ENCODE results near the gene CLCF1. TPM values are rescaled to one million over a fixed set of nuclear protein-coding genes. Genes with fewer than 3 reads are reported as not detected.
"Not testable (repeated sequence)": the region's sequence is repeated elsewhere in the genome, so short reads cannot be mapped to it uniquely, and the experiment has no call there.

Gene CLCF1
- total and polyA plus RNA-seq, 7 experiments from 2014 or later = 0.32 to 7.8 (median 0.70) TPM; not detected in 2

DNA sequence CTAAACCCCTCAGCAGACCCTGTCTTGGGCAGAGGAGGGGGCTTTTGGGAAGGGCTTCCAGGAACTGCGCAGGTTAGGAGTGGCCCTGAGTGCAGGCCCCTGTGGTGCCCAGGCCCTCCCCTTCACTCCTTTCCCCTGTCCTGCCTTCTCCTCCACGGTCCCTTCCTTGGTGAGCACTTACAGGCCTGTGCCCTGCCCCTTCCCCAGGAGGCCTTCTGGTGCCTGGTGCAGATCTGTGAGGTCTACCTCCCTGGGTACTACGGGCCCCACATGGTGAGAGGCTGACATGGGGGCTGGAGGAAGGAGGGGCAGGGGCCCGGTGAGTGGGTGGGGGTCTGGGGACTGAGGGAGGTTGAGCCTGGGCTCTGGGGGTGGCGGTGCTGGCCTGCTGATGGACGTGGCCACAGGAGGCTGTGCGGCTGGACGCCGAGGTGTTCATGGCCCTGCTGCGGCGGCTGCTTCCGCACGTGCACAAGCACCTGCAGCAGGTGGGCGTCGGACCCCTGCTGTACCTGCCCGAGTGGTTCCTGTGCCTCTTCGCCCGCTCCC is 33.1 kb upstream of the CLCF1 start:
- peaks cover 75 to 80% of the 10 kb centered on the region in 2 donors for H3K4me1 ChIP-seq (ENCODE audit: control insufficient read depth in 2 of 2, insufficient read depth in 2 of 2, low read length in 2 of 2)
- no peaks in the 10 kb centered on the region for H3K9me3 ChIP-seq (ENCODE audit: control insufficient read depth in 2 of 3, low read length in 3 of 3)
- Mint-ChIP-seq H3K27me3 (no peaks in the 10 kb centered on the region), H3K27ac (peak overlapping the region in 8 of 9 donors; percentile 90 to 95 (median 92)), H3K9me3 (peaks cover 0 to 3% (median 0%) of the 10 kb centered on the region in 11 donors), H3K4me3 (peak overlapping the region; percentile 90 to 100 (median 98)), H3K4me1 (peaks cover 35 to 69% (median 63%) of the 10 kb centered on the region in 7 donors), H3K36me3 (peaks cover 0 to 52% (median 11%) of the 10 kb centered on the region in 5 donors)
- ATAC-seq (no peak), DNase-seq (no peak)
- H3K27me3 ChIP-seq (ENCODE audit: control insufficient read depth in 2 of 2, insufficient read depth in 2 of 2, low read length in 2 of 2) = no peaks in the 10 kb centered on the region
- peaks cover 0 to 25% (median 5%) of the 10 kb centered on the region in 3 experiments for H3K36me3 ChIP-seq (ENCODE audit: control insufficient read depth in 2 of 3, insufficient read depth in 3 of 3, low read length in 3 of 3)
- peak overlapping the region; percentile 98 for H3K4me3 ChIP-seq (ENCODE audit: low read length)
- peak overlapping the region; percentile 87 for H3K27ac ChIP-seq (ENCODE audit: low read depth, low read length)
- intact Hi-C loops (cut with micrococcal nuclease) = no loop called here
- ChIA-PET POLR2A (interaction anchor here (1.0 to 25.4 kb wide), 6 partner anchors 15 to 77 kb away, joined by 4 to 1530 read pairs (median 17); partner anchors contain the start of genes AIP, CARNS1, PTPRCAP and RAD9A), CTCF (interaction anchor here (0.9 to 1.3 kb wide), 5 partner anchors 13 to 62 kb away, joined by 3 to 6 read pairs (median 5); partner anchors contain the start of genes PTPRCAP and TMEM134)

DNA sequence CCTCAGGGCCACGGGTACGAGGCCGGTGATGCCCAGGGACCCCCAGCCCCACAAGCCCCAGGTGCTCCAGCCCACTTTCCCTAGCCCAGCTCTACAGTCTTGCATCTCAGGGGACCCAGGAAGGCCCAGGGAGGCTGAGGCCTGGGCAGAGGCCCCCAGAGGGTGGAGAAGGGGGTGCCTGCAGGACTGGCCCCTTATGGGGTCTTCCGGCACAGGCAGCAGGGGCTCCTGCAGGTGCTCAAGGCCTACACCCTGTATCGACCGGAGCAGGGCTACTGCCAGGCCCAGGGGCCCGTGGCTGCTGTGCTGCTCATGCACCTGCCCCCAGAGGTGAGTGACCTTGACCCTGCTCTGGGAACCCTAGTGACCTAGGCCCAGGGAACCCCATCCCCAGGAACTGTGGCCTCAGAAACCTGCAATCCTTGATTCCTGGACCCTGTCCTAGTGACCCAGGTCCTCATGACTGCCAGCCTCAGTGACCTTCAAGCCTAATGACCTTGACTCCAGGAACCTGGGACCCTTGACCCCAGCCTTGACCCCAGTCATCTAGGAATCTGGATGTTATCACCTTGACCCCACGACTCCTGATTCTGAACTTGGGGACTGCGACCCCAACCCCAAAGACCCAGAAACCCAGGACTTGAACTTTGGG is 32.4 kb upstream of the CLCF1 start:
- Mint-ChIP-seq H3K9me3 (peaks cover 0 to 3% (median 0%) of the 10 kb centered on the region in 11 donors), H3K4me3 (peak overlapping the region; percentile 90 to 100 (median 98)), H3K27ac (peak overlapping the region in 8 of 9 donors; percentile 91 to 96 (median 95)), H3K27me3 (no peaks in the 10 kb centered on the region), H3K4me1 (peaks cover 28 to 65% (median 56%) of the 10 kb centered on the region in 7 donors), H3K36me3 (peaks cover 0 to 49% (median 11%) of the 10 kb centered on the region in 5 donors)
- peaks cover 0 to 26% (median 5%) of the 10 kb centered on the region in 3 experiments for H3K36me3 ChIP-seq (ENCODE audit: control insufficient read depth in 2 of 3, insufficient read depth in 3 of 3, low read length in 3 of 3)
- H3K4me1 ChIP-seq (ENCODE audit: control insufficient read depth in 2 of 2, insufficient read depth in 2 of 2, low read length in 2 of 2) = peaks cover 68 to 76% of the 10 kb centered on the region in 2 donors
- no peaks in the 10 kb centered on the region for H3K27me3 ChIP-seq (ENCODE audit: control insufficient read depth in 2 of 2, insufficient read depth in 2 of 2, low read length in 2 of 2)
- POLR2A ChIA-PET = interaction anchor here (0.8 to 25.4 kb wide), 8 partner anchors 15 to 94 kb away, joined by 3 to 1530 read pairs (median 50); partner anchors contain the start of genes AIP, CARNS1, POLD4 and PTPRCAP
- H3K9me3 ChIP-seq (ENCODE audit: control insufficient read depth in 2 of 3, low read length in 3 of 3) = no peaks in the 10 kb centered on the region
- intact Hi-C loops (cut with micrococcal nuclease) = no loop called here
- CTCF ChIA-PET = interaction anchor here (6.4 kb wide), 1 partner anchor 13 kb away, joined by 67 read pairs; no protein-coding TSS in a partner anchor
- H3K4me3 ChIP-seq (ENCODE audit: low read length) = peak overlapping the region; percentile 98
- DNase-seq (no peak), ATAC-seq (no peak)
- H3K27ac ChIP-seq (ENCODE audit: low read depth, low read length) = peak overlapping the region; percentile 87

DNA sequence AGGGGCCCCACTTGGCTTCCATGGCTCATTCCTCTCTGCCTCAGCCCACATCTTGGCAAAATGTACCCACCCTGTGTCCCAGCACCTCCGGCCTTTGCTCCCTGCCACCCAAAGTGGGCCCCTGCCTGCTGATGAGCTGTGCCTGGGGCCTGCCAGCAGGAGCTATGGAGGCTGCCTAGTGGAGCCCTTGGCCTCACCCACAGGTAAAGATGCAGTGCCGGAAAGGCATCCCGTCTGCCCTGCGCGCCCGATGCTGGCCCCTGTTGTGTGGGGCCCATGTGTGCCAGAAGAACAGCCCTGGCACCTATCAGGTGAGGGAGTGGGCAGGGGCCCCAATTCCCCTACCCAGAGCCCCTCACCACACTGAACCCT is 31.8 kb upstream of the CLCF1 start:
- peak overlapping the region; percentile 90 to 100 (median 98) for H3K4me3 Mint-ChIP-seq
- ATAC-seq (no peak), DNase-seq (peak in 2 of 9 donors; percentile 39 to 44)
- peaks cover 23 to 65% (median 56%) of the 10 kb centered on the region in 7 donors for H3K4me1 Mint-ChIP-seq
- peaks cover 0 to 54% (median 11%) of the 10 kb centered on the region in 5 donors for H3K36me3 Mint-ChIP-seq
- Histone ChIP-seq H3K27me3 (ENCODE audit: control insufficient read depth in 2 of 2, insufficient read depth in 2 of 2, low read length in 2 of 2) (no peaks in the 10 kb centered on the region), H3K4me1 (ENCODE audit: control insufficient read depth in 2 of 2, insufficient read depth in 2 of 2, low read length in 2 of 2) (peaks cover 67 to 76% of the 10 kb centered on the region in 2 donors), H3K27ac (ENCODE audit: low read depth, low read length) (peak overlapping the region; percentile 87), H3K36me3 (ENCODE audit: control insufficient read depth in 2 of 3, insufficient read depth in 3 of 3, low read length in 3 of 3) (peaks cover 0 to 32% (median 5%) of the 10 kb centered on the region in 3 experiments), H3K9me3 (ENCODE audit: control insufficient read depth in 2 of 3, low read length in 3 of 3) (no peaks in the 10 kb centered on the region), H3K4me3 (ENCODE audit: low read length) (peak overlapping the region; percentile 98)
- peaks cover 0 to 3% (median 0%) of the 10 kb centered on the region in 11 donors for H3K9me3 Mint-ChIP-seq
- ChIA-PET CTCF (interaction anchor here (1.1 to 6.4 kb wide), 4 partner anchors 14 to 63 kb away, joined by 3 to 67 read pairs (median 22); partner anchors contain the start of gene PTPRCAP), POLR2A (interaction anchor here (0.6 to 25.4 kb wide), 14 partner anchors 9 to 165 kb away, joined by 3 to 1530 read pairs (median 4); partner anchors contain the start of genes AIP, CARNS1, POLD4 and PTPRCAP)
- intact Hi-C loops (cut with micrococcal nuclease) = no loop called here
- H3K27ac Mint-ChIP-seq = peak overlapping the region; percentile 85 to 96 (median 95)
- H3K27me3 Mint-ChIP-seq = no peaks in the 10 kb centered on the region

DNA sequence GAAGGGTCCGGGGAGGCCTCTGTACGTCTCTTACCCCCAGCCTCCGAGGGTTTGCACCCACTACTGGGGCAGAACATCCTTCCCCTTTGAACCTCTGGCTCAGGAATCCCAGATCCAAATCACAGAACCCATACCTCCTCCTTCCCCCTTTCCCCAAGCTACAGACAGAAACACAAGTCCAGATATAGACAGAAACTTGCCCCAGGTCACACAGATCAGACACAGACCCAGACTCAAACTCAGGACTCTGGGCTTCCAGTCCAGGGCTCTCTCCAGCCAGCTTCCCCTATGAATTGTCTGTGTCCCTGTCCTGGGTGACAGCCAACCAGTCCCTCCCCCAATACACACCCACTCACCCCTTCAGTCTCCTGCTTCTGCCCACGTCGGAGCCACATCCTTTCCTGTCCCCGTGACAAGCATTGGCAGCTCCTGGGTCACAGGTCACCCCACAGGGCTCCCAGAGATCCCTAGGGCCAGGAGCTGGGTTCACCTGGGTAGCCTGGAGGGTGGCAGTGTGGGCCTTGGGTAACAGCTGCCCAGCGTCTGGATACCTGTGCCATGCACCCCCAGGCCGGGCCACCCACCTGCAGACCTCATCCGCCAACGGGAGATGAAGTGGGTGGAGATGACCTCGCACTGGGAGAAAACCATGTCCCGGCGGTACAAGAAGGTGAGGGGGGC is 31.3 kb upstream of the CLCF1 start:
- POLR2A ChIA-PET = interaction anchor here (0.6 to 25.4 kb wide), 20 partner anchors 8 to 165 kb away, joined by 3 to 1530 read pairs (median 4); partner anchors contain the start of genes AIP, CARNS1, POLD4 and PTPRCAP
- Mint-ChIP-seq H3K4me3 (peak overlapping the region; percentile 90 to 100 (median 98)), H3K27ac (peak overlapping the region; percentile 85 to 96 (median 95)), H3K9me3 (peaks cover 0 to 3% (median 0%) of the 10 kb centered on the region in 11 donors), H3K36me3 (peaks cover 0 to 51% (median 11%) of the 10 kb centered on the region in 5 donors), H3K27me3 (no peaks in the 10 kb centered on the region), H3K4me1 (peaks cover 23 to 63% (median 53%) of the 10 kb centered on the region in 7 donors)
- Histone ChIP-seq H3K27ac (ENCODE audit: low read depth, low read length) (peak overlapping the region; percentile 87), H3K36me3 (ENCODE audit: control insufficient read depth in 2 of 3, insufficient read depth in 3 of 3, low read length in 3 of 3) (peaks cover 0 to 32% (median 5%) of the 10 kb centered on the region in 3 experiments), H3K4me1 (ENCODE audit: control insufficient read depth in 2 of 2, insufficient read depth in 2 of 2, low read length in 2 of 2) (peaks cover 65 to 73% of the 10 kb centered on the region in 2 donors), H3K27me3 (ENCODE audit: control insufficient read depth in 2 of 2, insufficient read depth in 2 of 2, low read length in 2 of 2) (no peaks in the 10 kb centered on the region), H3K4me3 (ENCODE audit: low read length) (peak overlapping the region; percentile 98), H3K9me3 (ENCODE audit: control insufficient read depth in 2 of 3, low read length in 3 of 3) (no peaks in the 10 kb centered on the region)
- intact Hi-C loops (cut with micrococcal nuclease) = loop anchor here (5.0 kb wide), 2 partner anchors 132 to 228 kb away; no protein-coding TSS in a partner anchor
- DNase-seq (peak in 6 of 9 donors; percentile 42 to 68 (median 51)), ATAC-seq (no peak)
- CTCF ChIA-PET = interaction anchor here (1.0 to 6.4 kb wide), 9 partner anchors 8 to 64 kb away, joined by 3 to 67 read pairs (median 6); partner anchors contain the start of genes PTPRCAP and RAD9A

DNA sequence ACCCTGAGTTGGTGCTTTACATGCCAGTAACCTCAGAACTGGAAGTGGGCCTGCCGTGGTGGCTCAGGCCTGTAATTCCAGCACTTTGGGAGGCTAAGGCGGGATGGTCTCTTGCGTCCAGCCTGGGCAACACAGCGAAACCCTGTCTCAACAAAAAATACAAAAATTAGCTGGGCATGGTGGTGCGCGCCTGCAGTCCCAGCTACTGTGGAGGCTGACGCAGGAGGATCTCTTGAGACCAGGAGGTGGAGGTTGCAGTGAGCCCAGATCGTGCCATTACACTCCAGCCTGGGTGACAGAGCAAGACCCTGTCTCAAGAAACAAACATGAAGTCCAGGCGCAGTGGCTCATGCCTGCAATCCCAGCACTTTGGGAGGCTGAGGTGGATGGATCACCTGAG is 29.7 kb upstream of the CLCF1 start:
- CTCF ChIA-PET = interaction anchor here (1.0 to 6.4 kb wide), 11 partner anchors 10 to 81 kb away, joined by 3 to 67 read pairs (median 6); partner anchors contain the start of genes PTPRCAP and RAD9A
- Mint-ChIP-seq H3K4me1 (peaks cover 24 to 59% (median 52%) of the 10 kb centered on the region in 7 donors), H3K4me3 (peak overlapping the region; percentile 90 to 100 (median 98)), H3K36me3 (peaks cover 0 to 48% (median 9%) of the 10 kb centered on the region in 5 donors), H3K27ac (peak overlapping the region; percentile 85 to 97 (median 95))
- intact Hi-C loops (cut with micrococcal nuclease) = loop anchor here (1.0 to 5.0 kb wide), 10 partner anchors 8 to 229 kb away; partner anchors contain the start of genes PTPRCAP (in 2 of the 2), AIP (in 1 of the 2) and RPS6KB2 (in 1 of the 2)
- H3K36me3 ChIP-seq (ENCODE audit: control insufficient read depth in 2 of 3, insufficient read depth in 3 of 3, low read length in 3 of 3) = peaks cover 8 to 45% (median 15%) of the 10 kb centered on the region in 3 experiments
- not testable (repeated sequence) for H3K9me3 Mint-ChIP-seq; ATAC-seq; DNase-seq; H3K27me3 Mint-ChIP-seq; H3K27me3 ChIP-seq (ENCODE audit: control insufficient read depth in 2 of 2, insufficient read depth in 2 of 2, low read length in 2 of 2); H3K9me3 ChIP-seq (ENCODE audit: control insufficient read depth in 2 of 3, low read length in 3 of 3)
- peak overlapping the region; percentile 87 for H3K27ac ChIP-seq (ENCODE audit: low read depth, low read length)
- peaks cover 61 to 63% of the 10 kb centered on the region in 2 donors for H3K4me1 ChIP-seq (ENCODE audit: control insufficient read depth in 2 of 2, insufficient read depth in 2 of 2, low read length in 2 of 2)
- H3K4me3 ChIP-seq (ENCODE audit: low read length) = peak overlapping the region; percentile 98
- POLR2A ChIA-PET = interaction anchor here (0.8 to 25.4 kb wide), 20 partner anchors 12 to 282 kb away, joined by 3 to 1530 read pairs (median 6); partner anchors contain the start of genes AIP, CARNS1, POLD4 and PTPRCAP

Data from naive thymus-derived CD4-positive, alpha-beta T cell (primary cell).